Fibroblast of mammary gland (primary cell): Measurements from ENCODE around the gene GMPR.
A peak's percentile ranks its signal among the peaks of the same experiment; 100 is the strongest.

ENCODE experiments used
- DNase-seq: peaks from one replicate; pipeline ENCODE4 v3.0.0-alpha.2; 2010; ENCODE audit warnings: low read depth
- H3K4me3 ChIP-seq: 2 replicates; pipeline ENCODE4 v1.5.1; 2011; ENCODE audit warnings: low read depth, mild to moderate bottlenecking, low read length, moderate library complexity; ENCODE audit not compliant: control insufficient read depth
- CTCF ChIP-seq: conservative IDR thresholded peaks from 2 replicates; pipeline ENCODE4 v1.5.1; 2011; ENCODE audit warnings: low read depth, low read length, inconsistent platforms; ENCODE audit not compliant: control insufficient read depth, insufficient read depth

GMPR gene

DNA sequence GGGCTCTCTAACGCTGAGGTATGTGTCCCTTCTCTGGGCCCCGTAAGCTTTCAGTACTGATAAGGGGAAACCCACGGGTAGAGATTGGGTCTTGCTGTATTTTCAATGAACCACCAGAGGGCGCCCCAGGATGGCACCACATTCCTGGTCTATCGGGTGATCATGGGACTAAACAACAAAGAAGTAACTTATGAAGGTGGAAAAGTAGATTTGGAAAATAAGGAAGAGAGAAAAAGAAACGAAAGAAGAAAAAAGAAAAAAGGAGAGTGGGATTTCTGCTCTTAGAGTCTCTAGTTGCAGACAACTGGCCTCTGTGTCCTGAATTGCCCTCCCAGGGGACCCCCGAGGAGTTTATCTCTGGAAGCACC, 93.8 kb downstream of the GMPR start:
- no peak overlapping the region for H3K4me3 ChIP-seq
- TF ChIP-seq CTCF: peak; percentile 78
- peak; percentile 74 for DNase-seq

DNA sequence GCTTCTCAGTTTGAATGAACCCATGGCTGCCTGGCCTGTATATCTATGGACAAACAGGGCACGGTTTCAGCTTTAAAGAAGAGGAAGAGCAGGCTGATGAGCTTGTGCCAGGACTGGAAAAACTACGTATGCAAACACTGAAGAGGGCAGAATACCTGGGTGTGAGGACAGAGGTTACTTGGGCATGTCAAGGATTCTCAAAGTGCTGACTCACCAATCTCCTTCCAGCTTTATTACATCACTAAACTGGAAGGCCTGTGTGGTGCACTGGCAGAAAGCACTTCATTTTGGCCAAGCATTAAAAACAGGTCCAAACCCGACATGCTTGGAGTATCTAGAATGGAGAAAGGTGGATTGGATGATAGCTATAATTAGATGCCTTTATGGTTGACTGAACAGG, 95.2 kb downstream of the GMPR start:
- no peak for TF ChIP-seq CTCF
- DNase-seq: peak; percentile 73

GRCh38 chr6:16334671-16335070, 96.3 kb downstream of the GMPR start:
- TF ChIP-seq CTCF: no peak
- H3K4me3 ChIP-seq: no peak overlapping the region
- DNase-seq: peak; percentile 97

More for the DNA sequence above, 95.2 kb downstream of the GMPR start:
- no peak overlapping the region for H3K4me3 ChIP-seq

DNA sequence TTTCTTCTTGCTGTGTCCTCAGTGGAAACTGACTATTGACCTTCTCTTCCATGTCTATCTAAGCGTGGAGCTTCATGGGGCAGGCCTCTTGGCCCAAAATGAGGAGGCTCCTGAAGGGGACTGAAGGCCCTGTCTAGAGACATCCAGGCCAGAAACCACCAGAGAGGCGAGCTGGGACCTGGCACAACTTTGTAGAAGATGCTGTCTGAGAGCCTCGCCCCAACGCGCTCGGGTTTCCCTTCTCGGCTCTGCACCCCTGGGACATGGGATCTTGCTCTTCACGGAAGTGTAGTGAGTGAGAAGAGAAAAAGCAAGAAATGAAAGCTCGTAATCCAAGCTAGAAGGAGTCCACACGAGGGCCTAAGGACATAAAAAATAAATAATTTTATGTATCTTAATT, 96.8 kb downstream of the GMPR start:
- no peak for TF ChIP-seq CTCF
- DNase-seq: no peak
- no peak overlapping the region for H3K4me3 ChIP-seq

GRCh38 chr6:16336056-16336818, 97.8 kb downstream of the GMPR start:
- no peak for DNase-seq

GRCh38 chr6:16336911-16337294, 98.5 kb downstream of the GMPR start:
- no peak for DNase-seq
- H3K4me3 ChIP-seq: no peak overlapping the region
- no peak for TF ChIP-seq CTCF

More at GRCh38 chr6:16336056-16336818, 97.8 kb downstream of the GMPR start:
- TF ChIP-seq CTCF: no peak
- H3K4me3 ChIP-seq: no peak overlapping the region
